ENCODE results near the gene HIKESHI.

DNA sequence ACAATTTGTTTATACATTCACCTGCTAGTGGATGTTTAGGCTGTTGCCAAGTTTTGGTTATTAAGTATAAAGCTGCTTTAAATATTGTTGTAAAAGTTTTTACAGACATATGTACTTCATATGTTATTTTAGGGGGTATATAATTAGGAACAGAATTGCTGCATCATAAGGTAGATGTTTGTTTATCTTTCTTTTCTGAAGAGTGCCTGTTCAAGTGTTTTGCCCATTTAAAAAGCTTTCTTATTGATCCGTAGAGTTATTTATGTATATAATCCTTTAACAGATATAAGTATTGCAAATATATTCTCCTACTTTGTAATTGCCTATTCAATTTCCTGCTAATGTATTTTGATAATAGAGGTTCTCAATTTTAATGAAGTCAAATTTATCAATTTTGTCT lies 61.4 kb downstream of the HIKESHI start:
- TF ChIP-seq, protein P1, sequence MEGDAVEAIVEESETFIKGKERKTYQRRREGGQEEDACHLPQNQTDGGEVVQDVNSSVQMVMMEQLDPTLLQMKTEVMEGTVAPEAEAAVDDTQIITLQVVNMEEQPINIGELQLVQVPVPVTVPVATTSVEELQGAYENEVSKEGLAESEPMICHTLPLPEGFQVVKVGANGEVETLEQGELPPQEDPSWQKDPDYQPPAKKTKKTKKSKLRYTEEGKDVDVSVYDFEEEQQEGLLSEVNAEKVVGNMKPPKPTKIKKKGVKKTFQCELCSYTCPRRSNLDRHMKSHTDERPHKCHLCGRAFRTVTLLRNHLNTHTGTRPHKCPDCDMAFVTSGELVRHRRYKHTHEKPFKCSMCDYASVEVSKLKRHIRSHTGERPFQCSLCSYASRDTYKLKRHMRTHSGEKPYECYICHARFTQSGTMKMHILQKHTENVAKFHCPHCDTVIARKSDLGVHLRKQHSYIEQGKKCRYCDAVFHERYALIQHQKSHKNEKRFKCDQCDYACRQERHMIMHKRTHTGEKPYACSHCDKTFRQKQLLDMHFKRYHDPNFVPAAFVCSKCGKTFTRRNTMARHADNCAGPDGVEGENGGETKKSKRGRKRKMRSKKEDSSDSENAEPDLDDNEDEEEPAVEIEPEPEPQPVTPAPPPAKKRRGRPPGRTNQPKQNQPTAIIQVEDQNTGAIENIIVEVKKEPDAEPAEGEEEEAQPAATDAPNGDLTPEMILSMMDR (IDR thresholded peaks at IDR 0.05 in 2 of 3, conservative IDR thresholded peaks at IDR 0.05 in 1 of 3; ENCODE audit: borderline replicate concordance in 1 of 3, insufficient read depth in 1 of 3, low read depth in 2 of 3, low read length in 2 of 3), result no peak
- TF ChIP-seq, protein P2, sequence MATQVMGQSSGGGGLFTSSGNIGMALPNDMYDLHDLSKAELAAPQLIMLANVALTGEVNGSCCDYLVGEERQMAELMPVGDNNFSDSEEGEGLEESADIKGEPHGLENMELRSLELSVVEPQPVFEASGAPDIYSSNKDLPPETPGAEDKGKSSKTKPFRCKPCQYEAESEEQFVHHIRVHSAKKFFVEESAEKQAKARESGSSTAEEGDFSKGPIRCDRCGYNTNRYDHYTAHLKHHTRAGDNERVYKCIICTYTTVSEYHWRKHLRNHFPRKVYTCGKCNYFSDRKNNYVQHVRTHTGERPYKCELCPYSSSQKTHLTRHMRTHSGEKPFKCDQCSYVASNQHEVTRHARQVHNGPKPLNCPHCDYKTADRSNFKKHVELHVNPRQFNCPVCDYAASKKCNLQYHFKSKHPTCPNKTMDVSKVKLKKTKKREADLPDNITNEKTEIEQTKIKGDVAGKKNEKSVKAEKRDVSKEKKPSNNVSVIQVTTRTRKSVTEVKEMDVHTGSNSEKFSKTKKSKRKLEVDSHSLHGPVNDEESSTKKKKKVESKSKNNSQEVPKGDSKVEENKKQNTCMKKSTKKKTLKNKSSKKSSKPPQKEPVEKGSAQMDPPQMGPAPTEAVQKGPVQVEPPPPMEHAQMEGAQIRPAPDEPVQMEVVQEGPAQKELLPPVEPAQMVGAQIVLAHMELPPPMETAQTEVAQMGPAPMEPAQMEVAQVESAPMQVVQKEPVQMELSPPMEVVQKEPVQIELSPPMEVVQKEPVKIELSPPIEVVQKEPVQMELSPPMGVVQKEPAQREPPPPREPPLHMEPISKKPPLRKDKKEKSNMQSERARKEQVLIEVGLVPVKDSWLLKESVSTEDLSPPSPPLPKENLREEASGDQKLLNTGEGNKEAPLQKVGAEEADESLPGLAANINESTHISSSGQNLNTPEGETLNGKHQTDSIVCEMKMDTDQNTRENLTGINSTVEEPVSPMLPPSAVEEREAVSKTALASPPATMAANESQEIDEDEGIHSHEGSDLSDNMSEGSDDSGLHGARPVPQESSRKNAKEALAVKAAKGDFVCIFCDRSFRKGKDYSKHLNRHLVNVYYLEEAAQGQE (IDR thresholded peaks at IDR 0.05; ENCODE audit: low read depth), result no peak
- TF ChIP-seq JUND (IDR thresholded peaks at IDR 0.05) (no peak), ATF3 (IDR thresholded peaks at IDR 0.05) (no peak), POLR2AphosphoS5 (IDR thresholded peaks at IDR 0.05; ENCODE audit: low read depth, low read length) (no peak)
